Activated T-cell treated with anti-CD3 and anti-CD28 coated beads for 1 hour (primary cell): Measurements from ENCODE around the gene OR52N1.

Source experiments
- DNase-seq: peaks from one replicate; pipeline ENCODE4 v3.0.0-alpha.2; 2020; ENCODE audit warnings: low read depth

The OR52N1 gene

DNA sequence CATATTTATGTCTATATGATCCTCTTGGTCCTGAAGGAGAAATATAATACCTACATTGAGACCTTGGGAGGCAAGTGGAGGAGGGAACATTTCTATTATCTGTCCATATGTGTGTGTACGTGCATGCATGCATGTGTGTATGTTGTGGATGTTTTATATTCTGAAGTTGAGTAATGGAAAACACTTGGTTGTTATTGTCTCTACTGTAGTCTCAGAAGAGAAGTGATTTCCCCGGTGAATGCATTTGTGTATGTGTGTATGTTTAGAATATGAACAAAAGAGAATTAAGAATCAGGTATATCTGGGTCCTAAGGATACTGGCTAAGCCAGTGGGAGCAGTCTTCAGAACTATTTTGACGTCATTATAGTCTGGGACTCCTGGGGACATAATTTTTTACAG is at the start of gene OR52N1:
OR52N1 (minus strand) TSS at position 101 of the 400 bp plus-strand sequence. CDS start 2,449 bp downstream, outside the sequence.
- no peak for DNase-seq

DNA sequence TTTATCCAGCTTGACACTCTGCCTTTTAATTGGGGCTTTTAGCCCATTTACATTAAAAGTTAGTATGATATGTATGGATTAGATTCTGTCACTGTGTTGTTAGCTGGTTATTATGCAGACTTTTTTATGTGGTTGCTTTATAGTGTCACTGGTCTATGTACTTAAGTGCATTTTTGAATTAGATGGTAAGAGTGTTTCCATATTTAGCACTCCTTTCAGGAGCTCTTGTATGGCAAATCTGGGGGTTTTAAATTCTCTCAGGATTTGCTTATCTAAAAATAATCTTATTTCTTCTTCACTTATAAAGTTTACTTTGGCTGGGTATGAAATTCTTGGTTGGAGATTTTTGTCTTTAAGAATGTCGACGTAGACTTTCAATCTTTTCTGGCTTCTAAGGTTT is 46.6 kb upstream of the OR52N1 start:
- no peak for DNase-seq

DNA sequence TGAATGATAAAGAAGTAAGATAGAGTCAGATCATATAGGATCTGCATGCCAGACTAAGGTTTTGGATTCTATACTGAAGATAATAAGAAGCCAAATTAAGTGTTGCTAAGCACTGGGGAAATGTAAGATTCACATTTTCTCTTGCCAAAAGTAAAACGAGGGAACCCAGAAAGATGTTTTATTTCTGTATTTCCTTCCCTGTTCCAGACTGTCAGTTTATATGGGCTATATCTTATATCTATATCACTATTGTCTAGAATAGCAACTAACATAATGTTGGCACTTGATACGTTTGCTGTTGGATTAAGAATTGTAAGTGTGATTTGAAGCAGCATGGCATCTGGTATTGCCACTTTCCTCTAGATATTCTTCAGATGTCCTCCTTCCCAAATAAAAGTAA is 42.4 kb upstream of the OR52N1 start:
- no peak for DNase-seq

DNA sequence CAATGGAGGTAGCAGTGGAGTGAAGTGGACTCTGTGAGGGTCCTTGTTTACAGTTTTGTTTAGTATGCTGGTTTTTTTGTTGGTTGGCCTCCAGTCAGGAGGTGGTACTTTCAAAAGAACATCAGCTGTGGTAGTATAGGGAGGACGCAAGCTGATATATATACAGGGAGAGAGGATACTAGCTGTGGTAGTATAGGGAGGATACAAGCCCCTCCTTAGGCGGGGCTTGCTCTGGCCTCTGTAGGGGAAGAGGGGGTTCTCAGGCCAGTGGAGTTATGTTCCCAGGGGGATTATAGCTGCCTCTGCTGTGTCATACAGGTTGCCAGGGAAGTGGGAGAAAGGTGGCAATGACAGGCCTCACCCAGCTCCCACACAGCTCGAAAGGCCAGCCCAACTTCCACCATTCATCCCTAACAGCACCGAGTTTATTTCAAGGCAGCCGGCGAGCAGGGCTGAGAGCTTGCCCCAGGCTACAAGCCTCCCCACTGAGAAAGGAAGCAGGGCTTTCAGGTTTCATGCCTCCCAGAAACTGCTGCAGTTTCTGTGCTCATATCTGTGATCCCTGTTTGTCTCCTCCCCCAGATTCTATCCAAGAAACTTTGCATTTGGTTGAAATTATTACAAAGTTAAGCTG is 40.2 kb upstream of the OR52N1 start:
- no peak for DNase-seq

DNA sequence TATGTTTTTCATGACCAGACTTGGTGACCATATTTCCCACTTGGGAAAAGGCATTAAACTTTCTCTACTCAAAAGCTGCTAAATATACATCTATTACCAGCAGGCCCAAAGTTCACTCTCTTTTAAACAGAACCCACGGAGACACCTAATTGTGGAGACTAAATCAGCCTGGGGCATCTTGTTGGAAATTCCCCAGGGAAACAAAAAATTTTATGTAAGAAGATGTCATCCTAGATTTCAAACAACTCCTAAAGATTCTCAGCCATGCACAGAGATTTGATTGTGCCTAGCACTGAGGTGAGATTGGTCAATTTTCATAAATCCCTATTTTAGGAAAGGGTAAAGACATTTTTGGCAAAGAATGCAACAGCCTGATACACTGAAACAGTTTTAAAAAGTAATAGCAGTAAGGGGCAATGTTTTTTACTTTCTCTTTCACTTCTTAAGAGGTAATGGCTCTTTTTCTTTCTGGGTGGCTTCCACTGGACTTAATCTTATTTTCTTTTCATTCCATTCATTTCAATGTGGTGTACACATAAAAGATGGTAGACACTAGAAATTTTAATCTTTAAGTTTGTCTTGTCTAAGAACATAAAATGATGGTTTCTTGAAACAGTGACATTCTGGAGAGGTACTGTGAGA is 27.3 kb upstream of the OR52N1 start:
- DNase-seq, result no peak

DNA sequence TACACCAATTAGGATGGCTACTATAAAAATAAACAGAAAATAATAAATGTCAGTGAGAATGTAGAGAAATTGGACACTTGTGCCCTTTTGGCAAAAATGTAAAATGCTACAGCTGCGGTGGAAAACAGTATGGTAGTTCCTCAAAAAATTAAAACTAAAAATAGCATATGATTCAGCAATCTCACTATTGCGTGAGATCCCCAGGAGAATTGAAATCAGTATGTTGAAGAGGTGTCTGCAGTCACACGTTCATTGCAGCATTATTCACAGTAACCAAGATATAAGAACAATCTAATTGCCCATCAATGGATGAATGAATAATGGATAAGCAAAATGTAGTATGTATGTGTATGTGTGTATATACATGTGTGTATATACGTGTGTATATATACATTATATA is 24.5 kb upstream of the OR52N1 start:
- DNase-seq, result no peak

DNA sequence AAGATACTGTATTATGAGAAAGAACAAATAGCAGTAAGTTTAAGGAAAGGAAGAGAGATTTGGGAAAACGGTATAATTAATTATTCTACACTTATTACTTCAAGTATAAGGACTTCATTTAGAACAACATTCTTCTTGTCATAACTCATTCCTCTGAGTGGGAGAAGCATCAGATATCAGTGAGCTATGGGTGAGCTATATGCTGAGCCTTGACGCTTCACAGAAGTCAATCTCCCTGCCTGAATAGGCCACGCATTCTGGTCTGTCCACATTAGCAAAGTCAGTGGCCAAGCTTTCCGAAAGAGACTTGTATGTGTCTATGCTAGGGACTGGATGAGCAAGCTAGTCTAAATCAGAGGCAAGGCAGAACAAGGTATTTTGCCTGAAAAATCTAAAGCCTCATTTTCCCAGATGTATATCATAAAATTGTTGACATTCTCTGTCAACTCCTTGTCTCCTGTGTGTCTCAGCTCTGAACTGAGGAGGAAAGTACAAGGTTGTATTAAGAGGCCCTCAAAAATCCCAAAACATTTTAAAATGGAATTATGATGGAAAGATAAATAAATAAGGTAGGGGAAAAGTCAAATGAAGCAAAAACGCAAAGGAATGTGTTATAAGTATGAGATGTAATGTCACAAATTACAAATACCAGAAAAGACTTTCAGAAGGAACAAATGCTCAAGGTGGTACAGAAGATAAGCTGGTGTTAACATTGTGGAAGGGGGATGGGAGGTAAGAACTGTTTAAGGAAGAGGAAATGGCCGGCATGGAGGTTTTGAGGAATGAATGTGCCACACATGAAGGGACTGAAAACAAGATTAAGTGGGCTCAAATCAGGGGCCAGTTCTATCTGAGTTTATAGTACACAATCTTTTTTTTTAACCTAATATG is 19.1 kb upstream of the OR52N1 start:
- DNase-seq, result no peak

DNA sequence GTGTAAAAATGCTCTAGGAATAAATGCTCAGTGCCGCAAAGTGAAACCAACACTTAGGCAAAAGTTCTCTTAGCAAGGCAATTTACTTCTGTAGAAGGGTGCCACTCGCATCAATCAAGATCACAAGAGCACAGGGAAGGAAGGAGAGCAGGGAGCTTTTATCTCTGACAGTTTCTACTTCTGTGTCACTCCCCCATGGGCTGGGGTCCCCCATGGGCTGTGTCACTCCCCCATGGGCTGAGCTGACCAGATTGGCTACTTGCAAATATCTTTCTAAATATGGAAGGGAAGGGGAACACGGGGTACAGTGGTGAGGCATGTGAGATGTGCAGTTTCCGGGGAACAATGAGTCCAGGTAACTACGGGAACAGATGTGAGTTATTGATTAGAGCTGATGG is 18.1 kb upstream of the OR52N1 start:
- no peak for DNase-seq

DNA sequence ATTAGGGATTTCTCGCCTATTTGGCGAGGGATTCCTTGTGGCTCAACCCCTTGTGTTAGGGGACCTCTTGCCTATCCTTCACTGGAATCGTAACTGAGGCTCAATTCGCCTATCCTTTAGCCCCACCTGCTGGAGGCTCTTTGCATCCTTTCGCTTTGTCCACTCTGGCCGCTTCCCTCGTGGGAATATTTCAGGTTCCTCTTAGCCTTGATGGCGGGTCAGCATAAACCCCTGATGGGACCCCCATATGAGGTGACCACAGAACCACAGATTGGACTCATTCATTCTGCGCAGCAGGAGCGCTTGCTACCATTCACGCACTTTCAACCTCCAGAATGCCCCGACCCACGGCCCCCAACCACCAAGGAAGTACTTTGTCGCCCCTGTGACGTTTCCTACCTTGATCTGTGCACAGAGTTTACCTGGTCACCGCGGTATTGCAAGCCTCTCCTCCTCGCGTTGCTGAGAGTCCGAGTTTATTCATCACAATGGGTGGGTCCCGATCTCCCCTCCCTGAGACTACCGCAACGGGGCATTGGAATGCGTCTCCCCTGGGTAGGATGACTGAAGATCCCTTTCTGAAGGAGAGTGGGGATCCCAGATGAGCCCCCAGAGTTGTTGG is 17.5 kb upstream of the OR52N1 start, which contains the start of gene OR52N2:
OR52N2 (plus strand) TSS at position 425 of the 622 bp plus-strand sequence. CDS start 11,412 bp downstream, outside the sequence.
- DNase-seq, result peak; percentile 60

DNA sequence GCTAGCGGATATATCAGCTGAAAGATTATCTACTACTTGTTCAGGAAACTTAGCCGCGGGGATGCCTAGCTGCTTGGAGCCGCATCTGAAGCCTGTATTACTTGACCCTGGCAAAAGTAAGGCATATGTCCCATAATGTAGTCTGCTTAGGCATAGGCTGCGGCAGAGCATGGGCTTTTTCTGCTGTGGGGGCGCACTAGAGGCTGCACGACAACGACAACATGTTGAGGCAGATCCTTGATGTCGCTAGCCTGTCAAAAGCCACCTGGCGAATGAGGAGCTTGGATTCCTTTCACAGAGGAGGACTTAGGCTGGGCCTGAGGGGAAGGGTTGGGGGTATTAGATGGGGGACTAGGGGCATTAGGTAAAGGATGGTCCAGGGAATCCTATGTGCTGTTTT is 16.5 kb upstream of the OR52N1 start:
- DNase-seq, result no peak

DNA sequence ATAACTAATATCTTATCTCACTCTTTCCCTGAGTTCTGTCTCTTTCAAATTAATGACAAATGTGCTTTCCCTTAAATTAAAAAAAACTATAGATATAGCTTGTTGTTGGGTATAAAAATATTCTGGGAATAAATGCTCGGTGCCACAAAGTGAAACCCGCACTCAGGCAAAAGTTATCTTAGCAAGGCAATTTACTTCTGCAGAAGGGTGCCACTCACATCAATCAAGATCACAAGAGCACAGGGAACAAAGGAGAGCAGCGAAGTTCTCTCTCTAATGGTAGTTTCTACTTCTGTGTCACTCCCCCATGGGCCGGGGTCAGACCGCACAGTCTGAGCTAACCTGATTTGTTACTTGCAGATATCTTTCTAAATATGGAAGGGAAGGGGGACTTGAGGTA is 12.9 kb upstream of the OR52N1 start:
- no peak for DNase-seq

DNA sequence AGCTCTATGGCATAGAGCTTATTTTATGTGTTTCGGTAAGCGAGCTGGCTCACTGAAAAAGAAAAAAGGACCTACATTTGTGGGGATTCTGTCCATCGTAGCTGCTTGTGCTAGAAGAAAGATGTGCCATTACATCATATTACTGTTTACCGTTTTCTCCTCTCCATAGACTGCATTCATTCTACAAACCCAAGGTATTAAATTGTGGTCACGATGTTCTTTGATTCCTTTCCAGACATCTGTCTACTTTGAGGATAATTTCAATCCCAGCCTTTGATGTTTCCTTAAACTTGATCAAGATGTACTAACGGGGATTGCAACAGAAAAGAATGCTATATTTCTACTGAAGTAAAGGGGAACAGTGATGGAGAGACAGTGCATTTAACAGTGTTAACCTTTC is 5.5 kb upstream of the OR52N1 start:
- no peak for DNase-seq

DNA sequence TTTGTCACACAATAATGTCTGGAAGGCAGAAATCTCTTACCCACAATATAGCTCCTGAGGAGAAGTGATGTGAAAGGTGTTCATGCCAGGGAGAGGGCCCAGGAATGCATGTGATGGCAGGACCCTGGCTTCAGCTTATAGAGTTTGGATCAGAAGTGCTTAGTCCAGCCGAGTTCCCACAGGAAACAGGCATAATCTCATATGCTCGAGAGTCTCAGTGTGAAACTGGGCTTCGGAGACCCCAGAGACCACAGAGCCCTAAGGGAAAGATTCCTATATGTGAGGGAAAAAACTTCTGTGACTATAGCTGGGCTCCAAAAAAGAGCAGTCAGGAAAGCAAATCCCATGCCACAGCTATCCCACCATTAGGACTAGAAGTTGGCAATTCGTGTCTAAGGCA is 7.8 kb downstream of the OR52N1 start, which contains the start of gene OR52N5:
OR52N5 (minus strand) TSS at position 101 of the 400 bp plus-strand sequence. CDS start 4,721 bp downstream, outside the sequence.
- DNase-seq, result no peak

DNA sequence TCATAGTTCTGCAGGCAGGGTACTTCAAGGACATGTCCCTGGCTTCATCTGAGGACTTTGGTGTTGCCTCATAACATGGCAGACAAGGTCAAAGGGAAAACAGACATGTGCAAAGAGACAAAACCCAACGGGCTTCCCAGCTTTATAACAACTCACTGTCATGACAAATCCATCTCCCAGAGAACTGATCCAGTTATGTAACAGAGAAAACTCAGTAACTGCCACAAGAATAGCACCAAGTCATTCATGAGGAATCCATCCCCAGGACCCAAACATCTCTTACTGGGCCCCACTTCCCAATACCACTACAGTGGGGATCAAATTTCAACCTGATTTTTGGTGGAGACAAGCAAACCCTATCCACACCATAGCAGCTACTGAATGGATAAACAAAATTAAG is 24.0 kb downstream of the OR52N1 start:
- no peak for DNase-seq

DNA sequence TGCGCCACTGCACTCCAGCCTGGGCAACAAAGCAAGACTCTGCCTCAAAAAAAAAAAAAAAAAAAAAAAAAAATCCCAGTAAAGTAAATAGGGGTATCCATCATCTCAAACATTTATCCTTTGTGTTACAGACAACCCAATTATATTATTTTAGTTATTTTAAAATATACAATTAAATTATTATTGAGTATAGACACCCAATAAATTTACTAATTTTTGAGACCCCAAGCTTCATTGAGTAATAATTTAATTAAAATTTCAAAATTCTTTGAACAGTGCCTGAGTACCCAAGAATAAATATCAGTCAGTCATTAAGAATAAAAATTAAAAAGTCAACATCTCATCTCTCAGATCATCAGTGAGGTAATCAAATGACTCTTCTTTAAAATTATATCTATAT is 37.1 kb downstream of the OR52N1 start, which contains the start of gene OR52N4:
OR52N4 (plus strand) TSS at position 301 of the 400 bp plus-strand sequence. CDS start 498 bp downstream, outside the sequence.
- DNase-seq, result no peak

DNA sequence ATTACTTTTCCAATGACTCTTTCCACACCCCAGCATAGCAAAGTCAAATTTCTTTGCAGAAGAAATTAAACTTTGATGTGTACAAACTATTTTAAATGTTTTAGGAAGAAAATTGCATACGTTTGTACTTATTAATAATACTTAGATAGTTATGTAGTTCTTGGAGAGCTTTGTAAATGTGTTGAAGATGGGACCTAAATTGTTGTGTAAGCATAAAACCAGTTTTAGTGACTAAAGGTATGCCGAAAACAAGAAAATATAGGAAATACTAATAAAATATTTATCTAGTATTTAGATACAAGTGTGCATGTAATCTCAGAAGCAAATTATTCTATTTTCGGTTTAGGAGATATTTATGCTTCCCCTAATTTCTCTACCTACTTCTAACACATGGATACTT is 41.2 kb downstream of the OR52N1 start:
- no peak for DNase-seq

DNA sequence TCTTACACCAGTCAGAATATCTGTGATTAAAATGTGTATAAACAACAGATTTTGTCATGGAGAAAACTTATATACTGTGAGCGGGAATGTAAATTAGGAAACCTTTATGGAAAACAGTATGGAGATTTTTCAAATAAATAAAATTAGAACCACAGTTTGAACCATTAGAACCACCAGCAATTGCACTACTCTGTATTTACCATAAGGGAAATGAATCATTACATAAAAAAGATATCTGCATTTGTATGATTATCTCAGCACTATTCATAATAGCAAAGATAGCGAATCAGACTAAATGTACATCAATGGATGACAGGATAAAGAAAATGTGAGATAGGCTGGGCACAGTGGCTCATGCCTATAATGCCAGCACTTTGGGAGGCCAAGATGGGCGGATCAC is 44.5 kb downstream of the OR52N1 start:
- no peak for DNase-seq

DNA sequence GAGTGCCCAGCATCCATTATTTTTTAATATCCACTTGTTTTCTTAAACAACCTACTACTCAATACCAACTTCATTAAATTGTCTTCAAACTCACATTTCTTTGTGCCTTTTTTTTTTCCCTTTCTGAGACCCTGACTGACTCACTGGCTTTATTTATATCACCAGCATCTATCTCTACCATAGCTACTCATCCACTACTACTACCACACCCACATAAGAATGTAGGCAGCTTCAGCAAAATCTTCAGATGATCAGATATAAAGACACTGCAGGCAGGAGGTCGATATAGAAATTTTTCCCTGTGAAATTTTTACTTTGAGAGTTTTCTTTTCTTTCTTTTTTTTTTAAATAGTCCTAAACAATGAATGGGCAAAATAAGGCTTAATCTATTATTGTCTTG is 52.6 kb downstream of the OR52N1 start:
- no peak for DNase-seq

DNA sequence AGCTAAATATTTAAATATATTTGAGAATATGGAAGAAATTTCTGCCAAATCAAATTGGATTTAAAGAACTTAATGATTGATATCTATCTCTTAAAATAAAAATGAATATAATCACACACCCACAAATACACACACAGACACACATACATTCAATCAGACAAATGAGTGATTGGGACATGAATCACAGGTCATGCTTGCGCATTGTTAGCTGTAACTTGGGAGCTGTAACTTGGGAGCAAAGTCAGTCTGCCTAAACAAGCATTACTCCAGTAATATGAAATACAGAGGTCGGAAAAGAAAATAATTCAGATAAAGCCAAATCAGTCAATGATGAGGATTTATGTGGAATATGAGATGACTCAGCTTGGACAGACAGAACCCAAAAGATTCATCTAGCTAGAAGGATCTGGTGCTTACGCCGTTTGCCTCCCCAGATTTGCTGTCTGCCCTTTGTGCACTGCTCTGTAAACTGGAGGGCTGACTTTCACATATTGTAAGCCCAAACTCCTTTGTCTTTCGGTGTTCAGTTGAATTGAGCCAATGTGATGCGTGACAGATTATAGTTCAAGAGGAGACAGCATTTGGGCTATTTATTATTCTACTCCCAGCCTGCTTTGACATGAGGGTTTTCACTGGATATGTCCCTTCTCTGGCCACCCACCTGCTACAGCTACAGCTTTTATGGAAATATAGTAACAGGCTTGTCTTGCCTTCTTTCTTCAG is 53.2 kb downstream of the OR52N1 start:
- no peak for DNase-seq

DNA sequence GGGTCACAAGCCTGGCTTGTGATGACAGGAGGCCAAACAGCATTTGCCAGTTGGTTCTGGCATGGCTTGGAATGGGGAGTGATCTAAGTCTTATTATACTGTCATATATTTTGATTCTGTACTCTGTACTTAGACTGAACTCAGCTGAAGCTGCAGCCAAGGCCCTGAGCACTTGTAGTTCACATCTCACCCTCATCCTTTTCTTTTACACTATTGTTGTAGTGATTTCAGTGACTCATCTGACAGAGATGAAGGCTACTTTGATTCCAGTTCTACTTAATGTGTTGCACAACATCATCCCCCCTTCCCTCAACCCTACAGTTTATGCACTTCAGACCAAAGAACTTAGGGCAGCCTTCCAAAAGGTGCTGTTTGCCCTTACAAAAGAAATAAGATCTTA is 54.0 kb downstream of the OR52N1 start:
- DNase-seq, result no peak
